Small intestine (tissue), 7 donors: ENCODE measurements around the gene ITPA. TPM values are rescaled to one million over a fixed set of nuclear protein-coding genes. Genes with fewer than 3 reads are reported as not detected.
A peak's percentile ranks its signal among the peaks of the same experiment; 100 is the strongest.

Source experiments
- DNase-seq, 2 donors: peaks; one replicate each; pipeline versions ENCODE4 v3.0.0 to v3.0.0-alpha.2; 2013
- FAIRE-seq: peaks from 2 replicates; lab custom pipeline; 2012; peaks lifted over from hg19 to GRCh38; lab: Jason Lieb, UNC
- H3K27ac ChIP-seq, 3 donors: one replicate each; pipeline ENCODE4 v1.5.1; 2013; ENCODE audit warnings: low read length in 2 of 3, mild to moderate bottlenecking in 2 of 3, control low read depth in 1 of 3, inconsistent platforms in 1 of 3, low read depth in 1 of 3, moderate library complexity in 1 of 3
- H3K27me3 ChIP-seq, 3 donors: one replicate each; pipeline ENCODE4 v1.6.1; 2013; ENCODE audit warnings: low read length in 3 of 3, inconsistent platforms in 1 of 3; ENCODE audit not compliant: control insufficient read depth in 3 of 3, insufficient read depth in 3 of 3
- H3K36me3 ChIP-seq, 3 donors: one replicate each; pipeline ENCODE4 v1.6.1; 2013; ENCODE audit warnings: low read length in 3 of 3, inconsistent platforms in 1 of 3, low read depth in 1 of 3, mild to moderate bottlenecking in 1 of 3, moderate library complexity in 1 of 3; ENCODE audit not compliant: control insufficient read depth in 3 of 3, insufficient read depth in 2 of 3
- H3K4me1 ChIP-seq, 3 donors: one replicate each; pipeline ENCODE4 v1.6.1; 2013; ENCODE audit warnings: low read length in 2 of 3, inconsistent platforms in 1 of 3, low read depth in 1 of 3, mild to moderate bottlenecking in 1 of 3, moderate library complexity in 1 of 3; ENCODE audit not compliant: control insufficient read depth in 3 of 3, insufficient read depth in 2 of 3
- H3K4me3 ChIP-seq, 3 donors: one replicate each; pipeline ENCODE4 v1.5.1; 2013; ENCODE audit warnings: low read length in 3 of 3, control low read depth in 1 of 3, inconsistent platforms in 1 of 3, low read depth in 1 of 3, mild to moderate bottlenecking in 1 of 3, moderate library complexity in 1 of 3
- H3K9me3 ChIP-seq, 2 donors: one replicate each; pipeline ENCODE4 v1.6.1; 2013; ENCODE audit warnings: low read depth in 1 of 2, low read length in 1 of 2; ENCODE audit not compliant: control insufficient read depth in 2 of 2, insufficient read depth in 1 of 2
- WGBS, 3 donors: extraction: QIAGEN DNeasy Blood & Tissue Kit; methylation state at CpG; one replicate each; pipeline ENCODE4 v1.1.7; 2013; 5-methylcytosine and 5-hydroxymethylcytosine counted together
- polyA plus RNA-seq, 4 donors: library from polyadenylated mRNA; stranded (reverse) in 3 of 4; unstranded in 1 of 4; fragments of 200-250 nt in 3 of 4; fragments of 120-200 nt in 1 of 4; gene quantifications; one replicate each; pipeline versions ENCODE4 v1.2.1 to v1.2.3, GENCODE V29; 2013
- donor health status: healthy with polysubstance abuse.
- donor health status: control.
- donor health status: control.
- donor health status: Bipolar disorder and iron deficiency.
- donor health status: healthy.

ITPA gene
- polyA plus RNA-seq, 4 donors: 60.3 to 97.0 (median 69.7) TPM

- Histone ChIP-seq H3K27ac (no peak overlapping the region), H3K4me1 (peaks cover 0 to 17% (median 0%) of the 10 kb centered on the region in 3 donors), H3K4me3 (peak overlapping the region in 2 of 3 donors; percentile 46 to 80), H3K9me3 (peaks cover 0 to 4% of the 10 kb centered on the region in 2 donors), H3K27me3 (peaks cover 5 to 79% (median 27%) of the 10 kb centered on the region in 3 donors), H3K36me3 (no peaks in the 10 kb centered on the region)
- WGBS, 3 donors: 7 to 16% (median 14%) methylated on average over 50 to 54 of the region's 54 CpGs
- FAIRE-seq: no peak
- DNase-seq: peak; percentile 16 to 38
Measured at GRCh38 chr20:3239867-3240775, 30.8 kb downstream of the ITPA start.

GRCh38 chr20:3240776-3241363, 31.6 kb downstream of the ITPA start:
- H3K4me3 ChIP-seq: no peak overlapping the region
- no peak for FAIRE-seq

GRCh38 chr20:3242172-3242692, 32.9 kb downstream of the ITPA start:
- H3K27me3 ChIP-seq: peaks cover 0 to 68% (median 19%) of the 10 kb centered on the region in 3 donors
- peaks cover 0 to 4% of the 10 kb centered on the region in 2 donors for H3K9me3 ChIP-seq
- no peak overlapping the region for H3K27ac ChIP-seq
- WGBS, 3 donors: 46 to 67% (median 46%) methylated on average over 6 of the region's 6 CpGs
- H3K36me3 ChIP-seq: no peaks in the 10 kb centered on the region
- H3K4me1 ChIP-seq: peaks cover 0 to 17% (median 0%) of the 10 kb centered on the region in 3 donors
- no peak overlapping the region for H3K4me3 ChIP-seq
- FAIRE-seq: no peak
- DNase-seq: no peak

More at GRCh38 chr20:3240776-3241363, 31.6 kb downstream of the ITPA start:
- Histone ChIP-seq H3K36me3 (no peaks in the 10 kb centered on the region), H3K9me3 (peaks cover 0 to 4% of the 10 kb centered on the region in 2 donors), H3K27me3 (peaks cover 5 to 76% (median 24%) of the 10 kb centered on the region in 3 donors), H3K4me1 (peaks cover 0 to 17% (median 0%) of the 10 kb centered on the region in 3 donors), H3K27ac (no peak overlapping the region)
- WGBS, 3 donors: 57 to 82% (median 65%) methylated on average over 15 of the region's 15 CpGs
- no peak for DNase-seq

GRCh38 chr20:3243718-3244358, 34.5 kb downstream of the ITPA start:
- Histone ChIP-seq H3K27ac (no peak overlapping the region), H3K4me1 (peaks cover 0 to 15% (median 0%) of the 10 kb centered on the region in 3 donors), H3K27me3 (peaks cover 0 to 69% (median 14%) of the 10 kb centered on the region in 3 donors), H3K36me3 (no peaks in the 10 kb centered on the region), H3K9me3 (no peaks in the 10 kb centered on the region), H3K4me3 (no peak overlapping the region)
- FAIRE-seq (no peak), DNase-seq (no peak)
- 73 to 76% (median 75%) methylated on average over 11 of the region's 11 CpGs for WGBS, 3 donors

GRCh38 chr20:3244613-3245012, 35.3 kb downstream of the ITPA start:
- no peaks in the 10 kb centered on the region for H3K36me3 ChIP-seq
- no peak overlapping the region for H3K4me3 ChIP-seq
- H3K4me1 ChIP-seq: peaks cover 0 to 13% (median 2%) of the 10 kb centered on the region in 3 donors
- WGBS, 3 donors: 69 to 95% (median 73%) methylated on average over 1 of the region's 1 CpG
- H3K27me3 ChIP-seq: peaks cover 0 to 71% (median 14%) of the 10 kb centered on the region in 3 donors
- no peaks in the 10 kb centered on the region for H3K9me3 ChIP-seq
- H3K27ac ChIP-seq: no peak overlapping the region
- no peak for FAIRE-seq
- no peak for DNase-seq

- Histone ChIP-seq H3K27me3 (peaks cover 0 to 71% (median 10%) of the 10 kb centered on the region in 3 donors), H3K36me3 (peaks cover 0 to 2% (median 0%) of the 10 kb centered on the region in 3 donors), H3K4me3 (no peak overlapping the region), H3K9me3 (no peaks in the 10 kb centered on the region), H3K4me1 (peaks cover 0 to 9% (median 2%) of the 10 kb centered on the region in 3 donors), H3K27ac (no peak overlapping the region)
- no peak for DNase-seq
- 39 to 66% (median 48%) methylated on average over 2 of the region's 2 CpGs for WGBS, 3 donors
- FAIRE-seq: no peak
Measured at GRCh38 chr20:3245156-3245555, 35.9 kb downstream of the ITPA start.

GRCh38 chr20:3245711-3246110, 36.4 kb downstream of the ITPA start:
- peaks cover 0 to 69% (median 8%) of the 10 kb centered on the region in 3 donors for H3K27me3 ChIP-seq
- FAIRE-seq: no peak
- no peaks in the 10 kb centered on the region for H3K9me3 ChIP-seq
- H3K4me1 ChIP-seq: peaks cover 0 to 9% (median 2%) of the 10 kb centered on the region in 3 donors
- DNase-seq: no peak
- 44 to 58% (median 57%) methylated on average over 4 of the region's 4 CpGs for WGBS, 3 donors
- no peak overlapping the region for H3K4me3 ChIP-seq
- peaks cover 0 to 6% (median 0%) of the 10 kb centered on the region in 3 donors for H3K36me3 ChIP-seq
- H3K27ac ChIP-seq: no peak overlapping the region

- Histone ChIP-seq H3K4me3 (no peak overlapping the region), H3K27ac (no peak overlapping the region), H3K36me3 (peaks cover 0 to 14% (median 0%) of the 10 kb centered on the region in 3 donors), H3K9me3 (no peaks in the 10 kb centered on the region), H3K27me3 (peaks cover 0 to 60% (median 5%) of the 10 kb centered on the region in 3 donors), H3K4me1 (peaks cover 0 to 9% (median 2%) of the 10 kb centered on the region in 3 donors)
- WGBS, 3 donors: 89 to 94% (median 92%) methylated on average over 1 of the region's 1 CpG
- DNase-seq (no peak), FAIRE-seq (no peak)
Measured at GRCh38 chr20:3246682-3247081, 37.4 kb downstream of the ITPA start.
